ENCODE data around the gene HAPLN2. TPM values are rescaled to one million over a fixed set of nuclear protein-coding genes. Genes with fewer than 3 reads are reported as not detected.

Gene HAPLN2
- total RNA-seq, 4 donors from 2014 or later: 0.79 TPM; not detected in 3

DNA sequence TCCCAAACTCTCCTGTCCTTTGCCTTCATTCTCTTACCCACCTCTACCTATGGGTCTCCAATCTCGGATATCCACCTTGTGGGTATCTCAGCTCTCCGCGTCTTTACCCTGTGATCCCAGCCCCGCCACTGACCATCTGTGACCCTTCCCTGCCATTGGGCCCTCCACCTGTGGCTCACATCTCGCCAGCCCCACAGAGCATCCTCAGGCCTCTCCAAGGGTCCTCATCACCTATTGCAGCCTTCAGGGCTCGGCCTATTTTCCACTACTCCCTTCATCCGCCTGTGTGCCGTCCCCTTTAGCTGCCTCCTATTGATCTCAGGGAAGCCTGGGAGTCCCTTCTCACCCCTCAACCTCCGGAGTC, 33.8 kb downstream of the HAPLN2 start:
- no peak overlapping the region for H3K27ac ChIP-seq
- intact Hi-C loops (cut with DNase I): no loop called here
- no peak overlapping the region for H3K4me3 ChIP-seq (replicated peaks in 1 of 3)
- no peaks in the 10 kb centered on the region for H3K36me3 ChIP-seq
- H3K9me3 ChIP-seq: no peaks in the 10 kb centered on the region
- WGBS, 2 donors: 78% methylated on average over 9 of the region's 9 CpGs
- H3K4me1 ChIP-seq: peaks cover 8 to 16% of the 10 kb centered on the region in 2 donors
- TF ChIP-seq POLR2A (IDR thresholded peaks at IDR 0.05): no peak
- no peak for DNase-seq
- H3K27me3 ChIP-seq: no peaks in the 10 kb centered on the region

DNA sequence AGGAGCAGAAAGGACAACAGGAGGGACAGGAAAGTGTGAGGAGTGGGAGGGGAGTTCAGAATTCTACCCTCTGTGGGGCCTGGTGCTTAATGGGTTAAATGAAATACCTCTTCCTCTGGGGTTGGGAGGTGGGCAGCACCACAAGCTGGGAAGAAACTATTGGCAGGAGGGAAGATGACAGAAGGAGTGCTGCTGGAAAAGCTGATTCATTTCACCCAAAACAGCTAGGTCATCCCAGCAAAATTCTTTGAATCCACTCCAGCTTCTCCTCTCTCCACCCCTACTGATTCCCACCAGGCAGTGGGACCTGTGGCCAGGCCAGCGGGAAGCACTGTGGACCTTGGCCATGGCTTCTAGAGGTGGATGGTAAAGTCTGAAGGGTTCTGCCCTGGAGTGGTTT, 35.5 kb downstream of the HAPLN2 start:
- H3K27me3 ChIP-seq: no peaks in the 10 kb centered on the region
- DNase-seq: no peak
- WGBS, 2 donors: 45 to 55% methylated on average over 1 of the region's 1 CpG
- intact Hi-C loops (cut with DNase I): loop anchor here (5.0 kb wide), 1 partner anchor 72 kb away; no protein-coding TSS in a partner anchor
- peaks cover 12 to 21% of the 10 kb centered on the region in 2 donors for H3K4me1 ChIP-seq
- TF ChIP-seq, protein P1, sequence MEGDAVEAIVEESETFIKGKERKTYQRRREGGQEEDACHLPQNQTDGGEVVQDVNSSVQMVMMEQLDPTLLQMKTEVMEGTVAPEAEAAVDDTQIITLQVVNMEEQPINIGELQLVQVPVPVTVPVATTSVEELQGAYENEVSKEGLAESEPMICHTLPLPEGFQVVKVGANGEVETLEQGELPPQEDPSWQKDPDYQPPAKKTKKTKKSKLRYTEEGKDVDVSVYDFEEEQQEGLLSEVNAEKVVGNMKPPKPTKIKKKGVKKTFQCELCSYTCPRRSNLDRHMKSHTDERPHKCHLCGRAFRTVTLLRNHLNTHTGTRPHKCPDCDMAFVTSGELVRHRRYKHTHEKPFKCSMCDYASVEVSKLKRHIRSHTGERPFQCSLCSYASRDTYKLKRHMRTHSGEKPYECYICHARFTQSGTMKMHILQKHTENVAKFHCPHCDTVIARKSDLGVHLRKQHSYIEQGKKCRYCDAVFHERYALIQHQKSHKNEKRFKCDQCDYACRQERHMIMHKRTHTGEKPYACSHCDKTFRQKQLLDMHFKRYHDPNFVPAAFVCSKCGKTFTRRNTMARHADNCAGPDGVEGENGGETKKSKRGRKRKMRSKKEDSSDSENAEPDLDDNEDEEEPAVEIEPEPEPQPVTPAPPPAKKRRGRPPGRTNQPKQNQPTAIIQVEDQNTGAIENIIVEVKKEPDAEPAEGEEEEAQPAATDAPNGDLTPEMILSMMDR (IDR thresholded peaks at IDR 0.05): no peak
- TF ChIP-seq POLR2A (IDR thresholded peaks at IDR 0.05): no peak
- no peaks in the 10 kb centered on the region for H3K36me3 ChIP-seq
- no peak overlapping the region for H3K4me3 ChIP-seq (replicated peaks in 1 of 3)
- H3K9me3 ChIP-seq: no peaks in the 10 kb centered on the region
- no peak overlapping the region for H3K27ac ChIP-seq

DNA sequence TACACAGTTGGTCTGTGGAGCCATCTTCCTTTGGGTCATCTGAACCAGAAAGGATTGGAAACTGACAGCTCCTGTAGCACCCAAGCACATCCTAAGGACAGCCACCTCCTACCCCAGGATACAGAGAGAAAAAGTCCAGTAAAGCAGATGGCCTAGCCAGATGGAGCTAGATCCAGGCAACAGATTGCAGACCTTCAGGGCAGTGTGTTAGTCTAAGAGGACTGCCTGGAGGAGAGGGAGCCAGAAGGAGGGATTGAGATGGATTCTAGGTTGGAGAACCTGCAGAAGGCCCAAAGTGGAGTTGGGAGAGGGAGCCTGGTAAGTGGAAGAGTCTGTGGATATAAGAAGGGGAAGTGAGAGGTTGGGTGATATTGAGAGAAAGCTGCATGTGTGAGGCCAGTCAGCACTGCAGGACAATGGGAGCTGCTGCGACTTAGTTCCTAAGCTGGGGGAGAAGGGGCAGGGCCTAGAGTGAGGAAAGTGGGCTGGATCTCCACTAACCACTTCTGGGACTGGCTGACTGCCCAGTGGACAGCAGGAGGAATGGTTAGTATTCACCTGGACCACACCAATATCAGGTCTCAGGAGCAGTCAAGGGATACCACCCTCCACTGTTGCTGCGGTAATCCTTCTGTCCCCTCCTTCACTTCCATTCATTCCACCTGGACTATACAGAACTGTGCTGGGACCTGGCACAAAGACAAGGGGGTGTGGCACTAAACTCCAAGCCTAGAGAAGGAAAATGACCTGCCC, 36.1 kb downstream of the HAPLN2 start:
- Histone ChIP-seq H3K27me3 (no peaks in the 10 kb centered on the region), H3K4me3 (replicated peaks in 1 of 3) (no peak overlapping the region), H3K36me3 (no peaks in the 10 kb centered on the region), H3K9me3 (no peaks in the 10 kb centered on the region), H3K4me1 (peaks cover 15 to 28% of the 10 kb centered on the region in 2 donors), H3K27ac (no peak overlapping the region)
- DNase-seq: peak in 1 of 2 donors; percentile 35
- TF ChIP-seq POLR2A (IDR thresholded peaks at IDR 0.05): no peak
- WGBS, 2 donors: 36 to 47% methylated on average over 2 of the region's 2 CpGs
- intact Hi-C loops (cut with DNase I): loop anchor here (5.0 kb wide), 1 partner anchor 73 kb away; no protein-coding TSS in a partner anchor

DNA sequence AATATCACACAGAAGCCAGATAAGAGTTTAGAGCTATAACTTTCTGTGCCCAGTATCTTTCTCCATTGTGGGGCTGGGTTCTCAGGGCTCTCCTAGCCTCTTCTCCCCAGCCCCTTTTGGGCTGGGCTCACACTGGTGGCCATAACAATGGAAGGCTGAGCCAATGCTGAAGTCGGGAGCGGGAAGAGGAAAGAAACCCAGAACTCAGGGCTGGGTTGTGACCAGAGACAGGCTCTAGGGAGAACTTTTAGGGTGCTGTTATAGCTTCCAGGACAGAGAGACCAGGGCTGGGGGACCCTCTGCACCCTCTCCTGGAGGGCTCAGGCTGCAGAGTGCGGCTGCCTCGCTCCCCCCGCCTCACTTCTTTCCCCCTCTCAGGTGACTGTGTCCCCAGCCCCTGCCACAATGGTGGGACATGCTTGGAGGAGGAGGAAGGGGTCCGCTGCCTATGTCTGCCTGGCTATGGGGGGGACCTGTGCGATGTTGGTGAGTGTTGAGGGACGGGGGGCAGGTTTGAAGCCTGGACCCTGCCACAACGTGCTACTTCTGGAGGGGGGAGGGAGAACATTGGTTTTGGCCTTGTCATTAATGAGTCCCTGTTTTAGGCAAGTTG, 36.8 kb downstream of the HAPLN2 start:
- H3K27me3 ChIP-seq: no peaks in the 10 kb centered on the region
- no peaks in the 10 kb centered on the region for H3K9me3 ChIP-seq
- intact Hi-C loops (cut with DNase I): loop anchor here (5.0 kb wide), 1 partner anchor 74 kb away; no protein-coding TSS in a partner anchor
- peaks cover 15 to 34% of the 10 kb centered on the region in 2 donors for H3K4me1 ChIP-seq
- no peak for DNase-seq
- 53 to 59% methylated on average over 9 of the region's 9 CpGs for WGBS, 2 donors
- no peak overlapping the region for H3K4me3 ChIP-seq (replicated peaks in 1 of 3)
- no peaks in the 10 kb centered on the region for H3K36me3 ChIP-seq
- TF ChIP-seq POLR2A (IDR thresholded peaks at IDR 0.05): no peak
- TF ChIP-seq, protein P1 (IDR thresholded peaks at IDR 0.05): no peak
- no peak overlapping the region for H3K27ac ChIP-seq

DNA sequence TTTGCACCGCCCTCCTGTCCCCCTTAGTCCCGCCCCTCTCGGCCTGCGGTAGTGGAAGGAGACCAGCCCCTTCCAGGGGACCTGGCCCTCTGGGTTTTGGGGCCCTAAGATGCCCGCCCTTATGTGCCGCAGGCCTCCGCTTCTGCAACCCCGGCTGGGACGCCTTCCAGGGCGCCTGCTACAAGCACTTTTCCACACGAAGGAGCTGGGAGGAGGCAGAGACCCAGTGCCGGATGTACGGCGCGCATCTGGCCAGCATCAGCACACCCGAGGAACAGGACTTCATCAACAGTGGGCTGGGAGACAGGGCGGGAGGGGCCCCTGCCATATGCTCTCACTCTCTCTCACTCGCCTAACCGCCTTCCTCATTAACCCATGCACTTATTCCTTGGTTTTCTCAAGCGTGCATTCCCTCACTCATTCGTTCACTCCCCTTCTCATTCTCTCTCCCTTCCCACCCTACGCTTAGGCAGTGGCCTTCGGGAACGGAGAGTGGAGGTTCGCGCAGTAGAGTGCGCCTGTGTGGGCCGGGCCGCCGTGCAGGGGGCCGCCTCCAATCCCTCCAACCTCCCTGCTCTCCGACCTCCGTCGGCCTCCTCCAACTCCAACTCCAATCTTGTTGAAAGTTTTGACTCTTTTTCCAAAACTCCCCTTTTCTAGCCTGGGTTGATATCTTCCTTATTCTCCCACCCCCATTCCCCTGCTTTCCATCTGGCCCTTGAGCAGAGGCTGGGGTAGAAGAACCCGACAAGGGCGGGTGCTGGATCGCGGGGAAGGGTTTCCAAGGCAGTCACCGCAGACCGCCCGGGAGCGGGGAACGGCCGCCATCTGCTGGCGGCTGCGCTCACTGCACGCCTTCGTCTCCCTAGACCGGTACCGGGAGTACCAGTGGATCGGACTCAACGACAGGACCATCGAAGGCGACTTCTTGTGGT, 37.9 kb downstream of the HAPLN2 start:
- no peaks in the 10 kb centered on the region for H3K9me3 ChIP-seq
- peak; percentile 65 to 69 for DNase-seq
- TF ChIP-seq, protein P1 (IDR thresholded peaks at IDR 0.05): peak; percentile 75 to 98 (median 82)
- TF ChIP-seq POLR2A (IDR thresholded peaks at IDR 0.05): no peak
- H3K27me3 ChIP-seq: no peaks in the 10 kb centered on the region
- peaks cover 15 to 41% of the 10 kb centered on the region in 2 donors for H3K4me1 ChIP-seq
- WGBS, 2 donors: 1 to 2% methylated on average over 51 to 53 of the region's 54 CpGs
- intact Hi-C loops (cut with DNase I): loop anchor here (5.0 kb wide), 1 partner anchor 75 kb away; no protein-coding TSS in a partner anchor
- H3K4me3 ChIP-seq (replicated peaks in 1 of 3): peak overlapping the region in 1 of 3 donors; percentile 3
- H3K27ac ChIP-seq: no peak overlapping the region
- H3K36me3 ChIP-seq: no peaks in the 10 kb centered on the region

Measured in thyroid gland (tissue), 4 donors.